Upper lobe of right lung (tissue), 1 donor: ENCODE results near the gene PPP1R12A. TPM values are rescaled to one million over a fixed set of nuclear protein-coding genes. Genes with fewer than 3 reads are reported as not detected.

ENCODE experiments used
- ATAC-seq: fragments of 200-7000 bp; cut with Tn5 transposase; one replicate; pipeline ENCODE4 v1.9.1; 2020; ENCODE audit warnings: mild to moderate bottlenecking, moderate library complexity
- DNase-seq: peaks from one replicate; pipeline ENCODE4 v3.0.0-alpha.2; 2020
- H3K27ac ChIP-seq: fragments of 200-600 bp; one replicate; pipeline ENCODE4 v1.8.0; 2022
- H3K27me3 ChIP-seq: fragments of 200-600 bp; one replicate; pipeline ENCODE4 v1.8.0; 2022; ENCODE audit warnings: mild to moderate bottlenecking
- H3K36me3 ChIP-seq: fragments of 200-600 bp; one replicate; pipeline ENCODE4 v1.8.0; 2022
- H3K4me1 ChIP-seq: fragments of 200-600 bp; one replicate; pipeline ENCODE4 v1.8.0; 2022
- H3K4me3 ChIP-seq: fragments of 200-600 bp; one replicate; pipeline ENCODE4 v1.8.0; 2022; ENCODE audit warnings: mild to moderate bottlenecking
- H3K9me3 ChIP-seq: fragments of 200-600 bp; one replicate; pipeline ENCODE4 v1.8.0; 2022
- intact Hi-C: fragments of 100-400 bp; cut with DNase I; formaldehyde crosslinking; loops from one replicate; pipeline ENCODE4 v1.11.0; 2022
- total RNA-seq: library from RNA; stranded (reverse); fragmentation: NEBNext Ultra II Directional; extraction: Animal tissue kit (Norgen Biotek cat#: 25700); gene quantifications from one replicate; pipeline ENCODE4 v1.2.1, GENCODE V29; 2021
- TF ChIP-seq, protein P1 (sequence below): fragments of 200-600 bp; IDR thresholded peaks from one replicate; pipeline ENCODE4 v1.8.0; 2022; ENCODE audit warnings: antibody characterized with exemption
- donor health status: DM: no; HTN: yes; CAD: no; lungs with severe emphysema.

Gene PPP1R12A
- total RNA-seq, 1 donor from 2014 or later = 80.4 TPM

- Histone ChIP-seq H3K27ac (no peak overlapping the region), H3K27me3 (no peaks in the 10 kb centered on the region), H3K36me3 (no peaks in the 10 kb centered on the region), H3K4me1 (peaks cover 19% of the 10 kb centered on the region), H3K9me3 (no peaks in the 10 kb centered on the region), H3K4me3 (no peak overlapping the region)
- intact Hi-C loops = no loop called here
- ATAC-seq (no peak), DNase-seq (no peak)
- TF ChIP-seq, protein P1, sequence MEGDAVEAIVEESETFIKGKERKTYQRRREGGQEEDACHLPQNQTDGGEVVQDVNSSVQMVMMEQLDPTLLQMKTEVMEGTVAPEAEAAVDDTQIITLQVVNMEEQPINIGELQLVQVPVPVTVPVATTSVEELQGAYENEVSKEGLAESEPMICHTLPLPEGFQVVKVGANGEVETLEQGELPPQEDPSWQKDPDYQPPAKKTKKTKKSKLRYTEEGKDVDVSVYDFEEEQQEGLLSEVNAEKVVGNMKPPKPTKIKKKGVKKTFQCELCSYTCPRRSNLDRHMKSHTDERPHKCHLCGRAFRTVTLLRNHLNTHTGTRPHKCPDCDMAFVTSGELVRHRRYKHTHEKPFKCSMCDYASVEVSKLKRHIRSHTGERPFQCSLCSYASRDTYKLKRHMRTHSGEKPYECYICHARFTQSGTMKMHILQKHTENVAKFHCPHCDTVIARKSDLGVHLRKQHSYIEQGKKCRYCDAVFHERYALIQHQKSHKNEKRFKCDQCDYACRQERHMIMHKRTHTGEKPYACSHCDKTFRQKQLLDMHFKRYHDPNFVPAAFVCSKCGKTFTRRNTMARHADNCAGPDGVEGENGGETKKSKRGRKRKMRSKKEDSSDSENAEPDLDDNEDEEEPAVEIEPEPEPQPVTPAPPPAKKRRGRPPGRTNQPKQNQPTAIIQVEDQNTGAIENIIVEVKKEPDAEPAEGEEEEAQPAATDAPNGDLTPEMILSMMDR = no peak
These were observed 57.7 kb downstream of the PPP1R12A start for GRCh38 chr12:79877246-79877645.

- ATAC-seq (no peak), DNase-seq (no peak)
- Histone ChIP-seq H3K4me3 (no peak overlapping the region), H3K9me3 (no peaks in the 10 kb centered on the region), H3K36me3 (no peaks in the 10 kb centered on the region), H3K27me3 (no peaks in the 10 kb centered on the region), H3K4me1 (peaks cover 19% of the 10 kb centered on the region), H3K27ac (no peak overlapping the region)
- intact Hi-C loops = no loop called here
- TF ChIP-seq, protein P1 = no peak
These were observed 60.2 kb downstream of the PPP1R12A start for GRCh38 chr12:79874665-79875064.

- Histone ChIP-seq H3K4me3 (no peak overlapping the region), H3K27me3 (no peaks in the 10 kb centered on the region), H3K4me1 (peaks cover 19% of the 10 kb centered on the region), H3K36me3 (peaks cover 4% of the 10 kb centered on the region), H3K9me3 (no peaks in the 10 kb centered on the region), H3K27ac (no peak overlapping the region)
- ATAC-seq (no peak), DNase-seq (no peak)
- intact Hi-C loops = no loop called here
- TF ChIP-seq, protein P1 = no peak
These were observed 61.7 kb downstream of the PPP1R12A start for GRCh38 chr12:79873201-79873600.

DNA sequence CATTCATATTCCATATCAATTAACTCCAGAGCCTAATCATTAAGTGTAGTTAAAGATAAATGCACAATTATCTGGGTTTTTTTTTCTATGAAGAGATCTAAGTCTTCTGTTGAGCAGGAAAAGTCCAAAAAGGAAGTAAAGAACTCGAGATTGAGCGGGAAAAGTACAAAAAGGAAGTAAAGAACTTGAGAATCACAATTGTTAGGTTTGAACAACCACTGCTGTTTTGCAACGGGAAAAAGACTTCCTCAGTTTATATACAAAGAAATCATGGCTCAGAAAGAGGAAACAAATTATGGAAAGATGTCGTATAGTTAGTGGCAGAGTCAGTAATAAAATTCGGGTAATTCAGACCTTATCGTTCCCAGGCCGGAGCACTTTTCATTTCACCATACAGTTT lies 63.3 kb downstream of the PPP1R12A start:
- Histone ChIP-seq H3K27me3 (no peaks in the 10 kb centered on the region), H3K4me3 (no peak overlapping the region), H3K27ac (no peak overlapping the region), H3K36me3 (peaks cover 14% of the 10 kb centered on the region), H3K4me1 (peaks cover 19% of the 10 kb centered on the region), H3K9me3 (no peaks in the 10 kb centered on the region)
- TF ChIP-seq, protein P1 = no peak
- peak; percentile 49 for ATAC-seq
- intact Hi-C loops = no loop called here
- DNase-seq = no peak

GRCh38 chr12:79870916-79871315 lies 64.0 kb downstream of the PPP1R12A start:
- Histone ChIP-seq H3K27ac (no peak overlapping the region), H3K4me3 (no peak overlapping the region), H3K36me3 (peaks cover 14% of the 10 kb centered on the region), H3K9me3 (no peaks in the 10 kb centered on the region), H3K4me1 (peaks cover 14% of the 10 kb centered on the region), H3K27me3 (no peaks in the 10 kb centered on the region)
- TF ChIP-seq, protein P1 = no peak
- no peak for DNase-seq
- ATAC-seq = no peak
- intact Hi-C loops = no loop called here

DNA sequence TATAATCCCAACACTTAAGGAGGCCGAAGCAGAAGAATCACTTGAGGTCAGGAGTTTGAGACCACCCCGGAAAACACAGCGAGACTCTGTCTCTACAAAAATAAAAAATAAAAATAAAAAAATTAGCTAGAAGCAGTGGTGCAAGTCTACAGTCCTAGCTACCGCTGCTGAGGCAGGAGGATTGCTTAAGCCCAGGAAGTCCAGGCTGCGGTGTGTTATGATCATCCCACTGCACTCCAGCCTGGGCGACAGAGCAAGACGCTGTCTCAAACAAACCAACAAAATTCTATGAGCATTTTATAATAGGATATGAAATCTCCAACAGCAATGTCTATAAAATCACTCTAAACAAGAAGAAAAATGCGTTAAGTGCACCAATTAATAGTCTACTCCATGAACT lies 75.3 kb downstream of the PPP1R12A start:
- ATAC-seq = no peak
- TF ChIP-seq, protein P1 = no peak
- Histone ChIP-seq H3K27me3 (no peaks in the 10 kb centered on the region), H3K4me3 (no peak overlapping the region), H3K27ac (no peak overlapping the region), H3K4me1 (no peaks in the 10 kb centered on the region), H3K9me3 (no peaks in the 10 kb centered on the region), H3K36me3 (no peaks in the 10 kb centered on the region)
- DNase-seq = no peak
- intact Hi-C loops = no loop called here
